HG02840 (cell line): ENCODE measurements around the gene MAP2K2.

Experiments used
- ATAC-seq: cut with Tn5 transposase; IDR thresholded peaks from one replicate; pipeline ENCODE4 v1.9.1; 2021; ENCODE audit warnings: mild to moderate bottlenecking, moderate library complexity, moderate number of reproducible peaks; ENCODE audit not compliant: unreplicated experiment, low FRiP score

Gene MAP2K2

GRCh38 chr19:4101496-4101770 lies 22.5 kb downstream of the MAP2K2 start:
- ATAC-seq = no peak

DNA sequence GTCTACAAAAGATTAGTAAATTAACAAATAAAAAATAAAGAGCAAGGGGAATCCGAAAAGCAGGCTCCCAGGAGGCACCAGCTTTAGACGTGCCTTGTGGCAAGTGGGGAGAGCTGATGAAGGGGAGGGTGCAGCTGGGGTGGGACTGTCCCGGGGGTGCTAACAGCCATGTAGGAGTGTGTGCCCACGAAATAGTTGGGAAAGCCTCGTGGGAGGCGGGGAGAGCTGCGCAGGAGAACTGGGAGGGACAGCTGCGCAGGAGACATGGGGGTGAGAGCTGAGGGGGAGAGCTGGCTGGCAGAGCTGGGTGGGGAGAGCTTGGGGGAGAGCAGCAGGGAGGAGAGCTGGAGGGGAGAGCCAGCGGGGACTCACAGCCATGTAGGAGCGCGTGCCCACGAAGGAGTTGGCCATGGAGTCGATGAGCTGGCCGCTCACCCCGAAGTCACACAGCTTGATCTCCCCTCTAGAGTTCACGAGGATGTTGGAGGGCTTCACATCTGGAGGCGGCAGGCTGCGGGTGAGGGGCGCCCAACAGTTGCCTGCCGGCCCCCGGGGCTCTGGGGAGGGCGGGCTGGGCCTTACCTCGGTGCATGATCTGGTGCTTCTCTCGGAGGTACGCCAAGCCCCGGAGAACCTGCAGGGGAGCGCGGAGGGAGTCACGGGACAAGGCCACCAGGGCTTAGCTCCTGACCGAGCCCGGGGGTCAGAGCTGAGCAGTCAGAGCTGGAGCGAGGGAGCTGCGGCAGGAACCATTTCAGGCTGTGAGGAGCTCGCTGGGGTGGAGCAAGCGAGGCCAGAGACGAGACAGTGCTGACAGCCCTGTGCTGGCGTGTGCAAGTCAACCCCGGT lies 23.1 kb downstream of the MAP2K2 start:
- ATAC-seq = no peak

- no peak for ATAC-seq
These were observed 24.7 kb downstream of the MAP2K2 start for GRCh38 chr19:4099041-4099764.

GRCh38 chr19:4098493-4098892 lies 25.4 kb downstream of the MAP2K2 start:
- ATAC-seq = no peak

DNA sequence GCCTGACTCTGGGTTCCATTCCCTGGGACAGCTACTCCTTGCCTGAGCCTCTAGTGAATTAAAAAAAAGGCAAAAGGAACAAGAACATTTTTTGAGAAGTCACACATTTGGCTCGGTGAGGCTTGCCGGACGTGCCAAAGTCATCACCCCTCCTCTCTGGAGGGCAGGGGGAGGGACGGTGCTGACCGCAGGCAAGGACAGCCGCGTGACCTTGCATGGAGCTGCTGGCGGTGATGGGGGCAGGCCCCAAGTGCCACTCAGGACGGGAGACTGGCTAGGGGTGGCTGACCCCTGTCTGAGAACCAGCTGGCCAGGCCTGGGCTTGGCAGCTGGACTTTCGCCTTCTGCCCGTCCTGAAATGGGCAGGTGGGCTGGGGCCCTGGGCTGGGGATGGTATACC lies 26.4 kb downstream of the MAP2K2 start:
- ATAC-seq = no peak

DNA sequence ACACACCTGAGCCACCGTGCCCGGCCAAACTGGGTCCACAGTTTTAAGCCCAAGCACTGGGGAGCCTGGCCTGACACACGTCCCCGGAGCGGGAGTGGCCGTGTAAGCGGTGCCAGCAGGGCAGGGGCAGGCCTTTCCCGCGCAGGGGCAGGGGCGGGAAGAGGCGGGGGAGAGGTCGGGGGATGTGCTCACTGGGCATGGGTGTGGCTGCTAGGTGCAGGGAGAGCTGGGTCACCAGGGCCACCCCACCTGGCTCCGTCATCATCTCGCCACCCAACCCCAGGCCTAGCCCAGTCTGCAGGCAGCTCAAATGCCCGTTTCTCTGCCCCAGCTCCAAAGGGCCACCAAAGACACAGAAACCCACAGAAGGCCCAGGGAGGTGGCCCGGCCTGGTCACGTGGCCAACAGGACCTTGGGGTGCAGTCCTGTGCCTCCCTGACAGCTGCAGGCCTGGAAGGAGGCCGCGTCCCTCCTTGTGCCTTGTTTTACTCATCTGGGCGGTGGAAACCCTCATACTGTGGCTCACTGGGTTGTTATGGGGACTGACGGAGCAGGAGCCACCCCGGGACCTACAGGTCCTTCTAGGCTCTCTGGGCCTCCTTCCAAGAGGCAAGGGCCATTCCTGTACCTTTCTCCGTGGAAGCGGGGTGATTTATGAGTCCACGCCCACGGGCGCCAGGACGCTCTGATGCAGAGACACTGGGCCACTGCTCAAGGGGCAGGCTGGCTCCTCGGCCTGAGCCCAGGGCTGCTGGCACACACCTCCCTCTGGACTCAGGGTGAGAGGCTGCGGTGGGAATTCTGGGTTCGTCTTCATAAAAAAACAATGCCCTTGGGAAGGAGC lies 27.7 kb downstream of the MAP2K2 start:
- no peak for ATAC-seq

DNA sequence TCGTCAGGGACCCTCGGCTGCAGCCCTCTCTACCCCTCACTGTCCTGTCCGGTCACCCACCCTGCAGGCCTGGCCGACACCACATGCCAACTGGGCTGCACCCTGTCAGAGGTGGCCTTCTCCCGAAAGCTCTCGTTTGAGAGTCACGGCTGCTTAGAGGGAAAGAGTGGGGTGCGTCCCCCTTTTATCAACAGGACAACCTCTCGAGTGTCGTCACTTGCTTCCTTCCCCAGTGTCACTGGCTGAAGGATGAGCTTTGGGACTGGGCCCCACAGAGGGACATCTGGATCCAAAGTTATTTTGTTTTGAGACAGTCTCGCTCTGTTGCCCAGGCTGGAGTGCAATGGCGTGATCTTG lies 28.5 kb downstream of the MAP2K2 start:
- ATAC-seq = no peak

- ATAC-seq = no peak
These were observed 29.0 kb downstream of the MAP2K2 start for GRCh38 chr19:4094761-4095487.

GRCh38 chr19:4094291-4094690 lies 29.6 kb downstream of the MAP2K2 start:
- no peak for ATAC-seq

DNA sequence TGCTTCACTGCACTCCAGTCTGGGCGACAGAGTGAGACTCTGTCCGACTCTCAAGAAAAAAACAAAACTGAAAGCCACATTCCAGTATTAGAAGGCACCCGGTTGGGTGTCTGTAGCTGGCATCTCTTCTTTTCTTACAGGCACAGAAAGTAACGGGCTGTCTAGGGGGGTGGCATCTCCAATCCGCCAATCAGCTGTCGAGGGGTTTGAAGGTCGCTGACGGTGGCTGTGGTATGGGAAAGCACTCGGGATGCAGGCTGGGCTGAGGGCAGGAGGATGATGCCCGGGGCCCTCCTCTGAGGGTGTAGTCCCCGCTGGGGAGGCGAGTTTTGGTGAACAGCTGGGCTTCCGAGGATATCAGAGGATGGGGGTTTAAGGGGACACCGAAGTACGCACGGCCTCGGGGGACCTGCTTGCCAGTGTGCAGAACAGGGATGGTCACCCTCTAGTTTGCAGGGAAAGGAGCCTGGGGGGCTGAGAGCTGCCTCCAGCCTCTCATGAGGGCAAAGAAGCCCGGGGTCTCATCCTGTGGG lies 30.2 kb downstream of the MAP2K2 start:
- no peak for ATAC-seq

GRCh38 chr19:4090356-4091220 lies 33.3 kb downstream of the MAP2K2 start:
- no peak for ATAC-seq

GRCh38 chr19:4089946-4090345 lies 34.0 kb downstream of the MAP2K2 start:
- no peak for ATAC-seq

- ATAC-seq = no peak
These were observed 34.5 kb downstream of the MAP2K2 start for GRCh38 chr19:4089400-4089908.

DNA sequence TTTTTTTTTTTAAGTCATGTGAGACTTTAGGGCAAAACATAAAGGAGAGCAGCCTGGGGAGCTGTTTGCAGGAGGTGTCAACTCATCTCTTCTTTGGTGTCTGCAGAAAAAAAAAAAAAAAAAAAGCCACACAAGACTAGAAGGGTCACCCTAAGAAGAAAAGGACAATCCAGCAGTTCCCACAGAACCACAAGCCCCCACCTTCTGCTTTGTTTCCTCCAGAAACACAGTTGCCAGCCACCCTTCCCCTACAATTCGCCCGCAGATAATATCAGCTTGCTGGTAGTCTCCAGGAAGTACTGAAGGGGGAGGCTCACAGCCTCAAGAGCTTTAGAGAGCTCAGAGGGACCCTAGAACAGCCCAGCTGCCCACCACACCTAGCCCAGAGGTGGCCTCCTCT lies 34.9 kb downstream of the MAP2K2 start:
- ATAC-seq = no peak

GRCh38 chr19:4087787-4088679 lies 35.9 kb downstream of the MAP2K2 start:
- no peak for ATAC-seq

- no peak for ATAC-seq
These were observed 37.5 kb downstream of the MAP2K2 start for GRCh38 chr19:4086411-4086867.

DNA sequence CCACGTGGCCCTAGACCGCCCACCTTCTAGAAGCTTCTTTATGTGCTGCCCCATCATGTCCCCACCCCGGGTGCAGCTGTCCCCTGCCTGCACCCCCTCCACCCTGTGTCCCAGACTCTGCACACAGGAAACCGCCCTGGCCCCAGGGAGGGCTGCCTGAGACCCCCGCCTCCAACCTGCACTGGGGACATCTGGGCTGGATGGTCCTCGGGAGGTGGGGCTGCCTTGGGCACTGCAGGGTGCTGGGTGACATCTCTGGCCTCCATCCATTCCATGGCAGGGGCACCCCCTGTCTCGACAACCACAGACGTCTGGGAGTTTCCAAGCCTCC lies 39.4 kb downstream of the MAP2K2 start:
- ATAC-seq = no peak
